ENCODE data around the gene NCOA7. TPM values are rescaled to one million over a fixed set of nuclear protein-coding genes. Genes with fewer than 3 reads are reported as not detected.

The NCOA7 gene
- total RNA-seq, 1 experiment from 2014 or later = 51.0 TPM

DNA sequence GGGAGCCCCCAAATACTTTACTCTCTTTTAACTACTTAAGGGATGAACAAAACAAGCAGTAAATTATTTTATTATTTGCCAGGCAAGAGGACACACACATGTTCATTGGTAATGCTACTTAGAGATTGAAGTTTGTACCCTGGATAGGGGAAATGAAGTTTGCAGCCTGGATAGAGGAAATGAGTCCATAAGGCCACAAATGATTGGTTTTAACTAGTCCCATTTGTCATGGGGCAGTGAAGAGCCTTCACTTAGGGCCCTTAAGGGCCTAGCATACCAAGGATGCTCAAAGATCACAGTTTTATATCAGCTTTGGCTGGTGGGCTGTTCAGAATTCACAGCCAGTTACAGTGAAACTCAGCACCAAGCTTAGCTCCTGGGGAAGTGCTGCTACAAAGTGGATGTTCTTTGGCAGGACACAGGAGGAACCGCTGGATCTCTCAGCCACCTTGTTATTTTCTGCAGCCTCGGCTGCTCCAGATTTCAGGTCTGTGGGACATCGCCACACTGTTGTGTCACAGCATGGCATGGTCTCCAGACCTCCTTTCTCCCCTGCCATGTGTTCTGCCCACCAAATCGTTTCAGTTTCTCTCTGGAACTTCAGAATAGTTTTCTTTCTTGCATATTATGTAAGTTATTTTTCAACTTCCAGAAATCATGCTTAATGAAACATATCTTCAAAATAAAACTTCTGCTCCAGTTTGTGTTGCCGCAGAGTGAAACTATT, 41.8 kb downstream of the NCOA7 start:
- H3F3A ChIP-seq (ENCODE audit: insufficient read depth, low read depth) = peaks cover 3% of the 10 kb centered on the region; the same call in 1 of the 2 replicates
- no peak overlapping the region for H3K4me2 ChIP-seq
- H3K9me3 ChIP-seq (ENCODE audit: insufficient read depth, low read depth) = no peaks in the 10 kb centered on the region
- BruUV-seq (replicated peaks) = no TSS peak
- no peak overlapping the region for H3K27ac ChIP-seq
- 0 out of 2 replicates have a peak, but pooled peaks cover 10% of the 10 kb centered on the region for H3K79me2 ChIP-seq (ENCODE audit: low read depth)
- H3K27me3 ChIP-seq (ENCODE audit: insufficient read depth, low read depth) = no peaks in the 10 kb centered on the region
- no peak for DNase-seq
- H2AFZ ChIP-seq = no peak overlapping the region
- intact Hi-C loops (cut with micrococcal nuclease; ENCODE audit: unreplicated experiment) = no loop called here
- TF ChIP-seq CTCF (conservative IDR thresholded peaks at IDR 0.05) = no peak
- no peak for TF ChIP-seq EZH2 (IDR thresholded peaks at IDR 0.05; ENCODE audit: low read depth)
- no peak overlapping the region for H3K4me3 ChIP-seq
- no peaks in the 10 kb centered on the region for H3K4me1 ChIP-seq (replicated peaks; ENCODE audit: insufficient read depth)
- H3K36me3 ChIP-seq (ENCODE audit: low read depth) = no peaks in the 10 kb centered on the region
- 0 out of 2 replicates have a peak, but pooled peaks cover 16% of the 10 kb centered on the region for H4K20me1 ChIP-seq (ENCODE audit: insufficient read depth)
- ChIA-PET POLR2A (ENCODE audit: unreplicated experiment) (no interaction called here), CTCF (no interaction called here)
- no peaks in the 10 kb centered on the region for H3K9me2 ChIP-seq (ENCODE audit: insufficient read depth)

DNA sequence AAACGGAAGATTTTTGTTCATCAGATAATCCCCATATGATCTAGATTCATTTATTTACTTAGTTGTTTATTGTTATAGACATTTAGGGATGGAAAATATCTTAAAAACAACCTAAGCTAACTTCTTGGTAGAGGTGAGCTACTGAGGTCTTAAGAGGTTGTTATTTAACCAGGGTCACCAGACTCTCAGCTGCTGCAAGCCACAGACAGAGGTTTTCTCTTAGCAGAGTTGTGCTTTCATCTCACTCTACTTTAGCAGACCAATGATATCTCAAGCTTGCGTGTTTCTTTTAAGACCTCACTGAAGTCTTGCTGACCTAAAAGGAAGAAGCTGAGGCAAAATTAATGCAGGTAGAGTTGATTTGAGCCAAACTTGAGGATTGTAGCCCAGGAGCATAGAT, 43.6 kb downstream of the NCOA7 start:
- no peak overlapping the region for H3K4me3 ChIP-seq
- H3K9me2 ChIP-seq (ENCODE audit: insufficient read depth) = no peaks in the 10 kb centered on the region
- no TSS peak for BruUV-seq (replicated peaks)
- TF ChIP-seq EZH2 (IDR thresholded peaks at IDR 0.05; ENCODE audit: low read depth) = no peak
- TF ChIP-seq CTCF (conservative IDR thresholded peaks at IDR 0.05) = no peak
- ChIA-PET CTCF (no interaction called here), POLR2A (ENCODE audit: unreplicated experiment) (no interaction called here)
- peaks cover 3% of the 10 kb centered on the region; the same call in 1 of the 2 replicates for H3F3A ChIP-seq (ENCODE audit: insufficient read depth, low read depth)
- no peaks in the 10 kb centered on the region for H3K27me3 ChIP-seq (ENCODE audit: insufficient read depth, low read depth)
- H3K27ac ChIP-seq = no peak overlapping the region
- 0 out of 2 replicates have a peak, but pooled peaks cover 14% of the 10 kb centered on the region for H4K20me1 ChIP-seq (ENCODE audit: insufficient read depth)
- H3K4me2 ChIP-seq = no peak overlapping the region
- H3K36me3 ChIP-seq (ENCODE audit: low read depth) = no peaks in the 10 kb centered on the region
- no peak overlapping the region for H2AFZ ChIP-seq
- H3K79me2 ChIP-seq (ENCODE audit: low read depth) = 0 out of 2 replicates have a peak, but pooled peaks cover 10% of the 10 kb centered on the region
- intact Hi-C loops (cut with micrococcal nuclease; ENCODE audit: unreplicated experiment) = no loop called here
- DNase-seq = no peak
- H3K9me3 ChIP-seq (ENCODE audit: insufficient read depth, low read depth) = no peaks in the 10 kb centered on the region
- no peaks in the 10 kb centered on the region for H3K4me1 ChIP-seq (replicated peaks; ENCODE audit: insufficient read depth)

DNA sequence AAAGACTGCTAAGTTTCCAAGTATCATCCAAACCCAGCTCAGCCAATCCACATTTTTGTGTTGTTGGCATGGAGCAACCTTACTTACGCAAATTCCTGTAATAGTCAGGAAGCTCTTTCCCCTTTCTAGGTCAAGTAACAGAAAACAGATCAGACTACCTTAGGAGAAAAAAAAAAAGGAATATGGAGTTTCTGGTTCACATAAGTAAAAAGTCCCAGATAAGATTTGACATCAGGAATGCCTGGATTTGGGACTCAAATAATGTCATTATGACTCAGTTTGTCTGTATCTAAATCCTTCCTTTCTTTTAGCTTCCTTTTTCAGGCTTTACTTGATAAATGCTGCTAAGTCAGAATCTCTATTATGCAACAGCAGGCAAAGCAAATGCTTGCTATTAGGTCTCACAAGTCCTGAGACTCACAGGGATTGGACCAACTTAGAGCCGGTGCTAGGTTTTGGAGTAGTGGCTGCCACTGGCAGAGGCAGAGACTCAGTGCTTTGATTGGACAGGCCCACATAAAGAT, 44.5 kb downstream of the NCOA7 start:
- no peak for DNase-seq
- POLR2A ChIA-PET (ENCODE audit: unreplicated experiment) = no interaction called here
- Histone ChIP-seq H2AFZ (no peak overlapping the region), H3K4me2 (no peak overlapping the region), H3K27me3 (ENCODE audit: insufficient read depth, low read depth) (no peaks in the 10 kb centered on the region), H3K9me2 (ENCODE audit: insufficient read depth) (no peaks in the 10 kb centered on the region), H3F3A (ENCODE audit: insufficient read depth, low read depth) (peaks cover 3% of the 10 kb centered on the region; the same call in 1 of the 2 replicates), H4K20me1 (ENCODE audit: insufficient read depth) (0 out of 2 replicates have a peak, but pooled peaks cover 9% of the 10 kb centered on the region), H3K4me3 (no peak overlapping the region), H3K27ac (no peak overlapping the region), H3K4me1 (replicated peaks; ENCODE audit: insufficient read depth) (no peaks in the 10 kb centered on the region), H3K36me3 (ENCODE audit: low read depth) (no peaks in the 10 kb centered on the region), H3K9me3 (ENCODE audit: insufficient read depth, low read depth) (no peaks in the 10 kb centered on the region), H3K79me2 (ENCODE audit: low read depth) (0 out of 2 replicates have a peak, but pooled peaks cover 10% of the 10 kb centered on the region)
- intact Hi-C loops (cut with micrococcal nuclease; ENCODE audit: unreplicated experiment) = no loop called here
- CTCF ChIA-PET = interaction anchor here (0.7 kb wide), 1 partner anchor 127 kb away, joined by 6 read pairs; no protein-coding TSS in a partner anchor
- no TSS peak for BruUV-seq (replicated peaks)
- TF ChIP-seq CTCF (conservative IDR thresholded peaks at IDR 0.05) = no peak
- TF ChIP-seq EZH2 (IDR thresholded peaks at IDR 0.05; ENCODE audit: low read depth) = no peak

Measured in PC-9 (cell line).